Vagina (tissue), 2 donors: Measurements from ENCODE around the gene NHERF2.

Experiments used
- CTCF ChIP-seq, 3 experiments: fragments of 450-650 bp in 2 of 3; fragments of 200-600 bp in 1 of 3; sonication (generic) in 1 of 3; IDR thresholded peaks; one replicate each; pipeline ENCODE4 v1.5.1; 2017 to 2019; ENCODE audit warnings: antibody characterized with exemption in 3 of 3, mild to moderate bottlenecking in 2 of 3, moderate library complexity in 2 of 3
- POLR2A ChIP-seq, 2 donors: fragments of 450-650 bp; IDR thresholded peaks; one replicate each; pipeline ENCODE4 v1.6.1; 2017; ENCODE audit warnings: antibody characterized with exemption in 2 of 2, mild to moderate bottlenecking in 2 of 2, moderate library complexity in 2 of 2
- POLR2AphosphoS5 ChIP-seq, 2 donors: sonication (generic); formaldehyde crosslinking; IDR thresholded peaks; one replicate each; pipeline ENCODE4 v1.9.0; 2017; ENCODE audit warnings: antibody characterized with exemption in 2 of 2, mild to moderate bottlenecking in 2 of 2, low read depth in 1 of 2; ENCODE audit not compliant: insufficient read depth in 1 of 2

GRCh38 chr16:2085669-2086068 lies 59.0 kb downstream of the NHERF2 start:
- TF ChIP-seq POLR2A (IDR thresholded peaks at IDR 0.05): no peak
- TF ChIP-seq CTCF (IDR thresholded peaks at IDR 0.05): no peak
- no peak for TF ChIP-seq POLR2AphosphoS5 (IDR thresholded peaks at IDR 0.05; ENCODE audit: insufficient read depth in 1 of 2, low read depth in 1 of 2)
